ENCODE data around the gene ACSL1.

The ACSL1 gene

DNA sequence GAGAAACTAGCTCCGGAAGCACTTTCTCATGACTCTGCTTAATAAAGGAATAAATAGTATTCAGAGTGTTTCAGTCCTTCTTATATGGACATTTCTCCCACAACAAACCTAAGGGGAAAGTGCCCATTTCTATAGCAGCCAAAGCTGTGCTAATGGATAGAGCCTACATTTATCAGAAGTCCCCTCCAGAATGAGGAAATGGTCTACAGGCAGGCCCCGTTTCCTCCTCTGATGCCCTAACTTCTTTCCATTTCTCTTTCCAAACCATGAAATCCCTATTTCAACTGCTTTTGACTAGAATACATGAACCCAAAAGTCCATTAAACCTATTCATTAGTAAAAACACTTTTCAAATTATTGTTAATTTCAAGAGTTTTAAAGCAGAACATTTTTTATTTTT lies 4.5 kb downstream of the ACSL1 start:
- Histone ChIP-seq H3K36me3 (no peaks in the 10 kb centered on the region), H3K4me3 (ENCODE audit: low read depth, low read length) (no peak overlapping the region), H3K9me3 (ENCODE audit: severe bottlenecking) (no peaks in the 10 kb centered on the region), H3K27me3 (ENCODE audit: insufficient read depth, low read depth, severe bottlenecking) (no peaks in the 10 kb centered on the region), H3K27ac (no peak overlapping the region)
- TF ChIP-seq, protein P1, sequence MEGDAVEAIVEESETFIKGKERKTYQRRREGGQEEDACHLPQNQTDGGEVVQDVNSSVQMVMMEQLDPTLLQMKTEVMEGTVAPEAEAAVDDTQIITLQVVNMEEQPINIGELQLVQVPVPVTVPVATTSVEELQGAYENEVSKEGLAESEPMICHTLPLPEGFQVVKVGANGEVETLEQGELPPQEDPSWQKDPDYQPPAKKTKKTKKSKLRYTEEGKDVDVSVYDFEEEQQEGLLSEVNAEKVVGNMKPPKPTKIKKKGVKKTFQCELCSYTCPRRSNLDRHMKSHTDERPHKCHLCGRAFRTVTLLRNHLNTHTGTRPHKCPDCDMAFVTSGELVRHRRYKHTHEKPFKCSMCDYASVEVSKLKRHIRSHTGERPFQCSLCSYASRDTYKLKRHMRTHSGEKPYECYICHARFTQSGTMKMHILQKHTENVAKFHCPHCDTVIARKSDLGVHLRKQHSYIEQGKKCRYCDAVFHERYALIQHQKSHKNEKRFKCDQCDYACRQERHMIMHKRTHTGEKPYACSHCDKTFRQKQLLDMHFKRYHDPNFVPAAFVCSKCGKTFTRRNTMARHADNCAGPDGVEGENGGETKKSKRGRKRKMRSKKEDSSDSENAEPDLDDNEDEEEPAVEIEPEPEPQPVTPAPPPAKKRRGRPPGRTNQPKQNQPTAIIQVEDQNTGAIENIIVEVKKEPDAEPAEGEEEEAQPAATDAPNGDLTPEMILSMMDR (IDR thresholded peaks at IDR 0.05; ENCODE audit: low read depth, low read length) = no peak
- DNase-seq = no peak

DNA sequence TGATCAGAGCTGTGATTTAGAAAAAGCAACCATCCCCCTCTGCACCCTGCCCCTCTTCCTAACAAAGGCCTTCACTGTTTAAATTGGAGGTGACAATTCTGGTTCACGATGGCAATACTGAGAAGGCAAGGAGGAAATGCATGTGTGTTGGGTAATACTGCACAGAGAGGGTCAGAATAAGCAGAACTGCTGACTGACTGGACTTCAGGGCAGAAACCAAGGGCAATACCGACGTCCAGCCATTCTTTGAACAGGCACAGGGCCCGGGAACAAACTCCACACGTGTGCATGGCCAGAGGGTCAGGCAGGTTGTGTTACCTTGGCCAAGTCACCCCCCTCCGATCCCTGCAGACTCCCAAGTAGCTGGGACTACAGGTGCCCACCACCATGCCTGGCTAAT lies 6.0 kb downstream of the ACSL1 start:
- Histone ChIP-seq H3K27me3 (ENCODE audit: insufficient read depth, low read depth, severe bottlenecking) (no peaks in the 10 kb centered on the region), H3K36me3 (no peaks in the 10 kb centered on the region), H3K27ac (no peak overlapping the region), H3K4me3 (ENCODE audit: low read depth, low read length) (no peak overlapping the region), H3K9me3 (ENCODE audit: severe bottlenecking) (no peaks in the 10 kb centered on the region)
- TF ChIP-seq, protein P1 (IDR thresholded peaks at IDR 0.05; ENCODE audit: low read depth, low read length) = no peak
- no peak for DNase-seq

DNA sequence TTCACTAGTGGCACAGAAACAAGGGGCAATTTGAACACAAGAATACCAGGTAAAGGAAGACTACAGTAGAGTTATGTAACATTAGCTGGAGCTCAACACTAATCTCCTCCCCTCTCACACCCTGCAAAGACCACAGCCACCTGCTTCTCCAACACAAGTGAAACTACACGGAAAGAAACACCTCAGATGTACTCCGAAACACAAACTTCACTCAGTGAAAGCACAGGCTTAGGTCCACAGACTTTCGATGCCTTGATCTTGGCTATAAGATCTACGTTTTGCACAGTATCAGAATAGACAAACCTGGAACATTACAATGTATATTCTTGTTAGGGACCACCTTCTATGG lies 7.6 kb downstream of the ACSL1 start:
- H3K27ac ChIP-seq = no peak overlapping the region
- DNase-seq = no peak
- TF ChIP-seq, protein P1 (IDR thresholded peaks at IDR 0.05; ENCODE audit: low read depth, low read length) = no peak

DNA sequence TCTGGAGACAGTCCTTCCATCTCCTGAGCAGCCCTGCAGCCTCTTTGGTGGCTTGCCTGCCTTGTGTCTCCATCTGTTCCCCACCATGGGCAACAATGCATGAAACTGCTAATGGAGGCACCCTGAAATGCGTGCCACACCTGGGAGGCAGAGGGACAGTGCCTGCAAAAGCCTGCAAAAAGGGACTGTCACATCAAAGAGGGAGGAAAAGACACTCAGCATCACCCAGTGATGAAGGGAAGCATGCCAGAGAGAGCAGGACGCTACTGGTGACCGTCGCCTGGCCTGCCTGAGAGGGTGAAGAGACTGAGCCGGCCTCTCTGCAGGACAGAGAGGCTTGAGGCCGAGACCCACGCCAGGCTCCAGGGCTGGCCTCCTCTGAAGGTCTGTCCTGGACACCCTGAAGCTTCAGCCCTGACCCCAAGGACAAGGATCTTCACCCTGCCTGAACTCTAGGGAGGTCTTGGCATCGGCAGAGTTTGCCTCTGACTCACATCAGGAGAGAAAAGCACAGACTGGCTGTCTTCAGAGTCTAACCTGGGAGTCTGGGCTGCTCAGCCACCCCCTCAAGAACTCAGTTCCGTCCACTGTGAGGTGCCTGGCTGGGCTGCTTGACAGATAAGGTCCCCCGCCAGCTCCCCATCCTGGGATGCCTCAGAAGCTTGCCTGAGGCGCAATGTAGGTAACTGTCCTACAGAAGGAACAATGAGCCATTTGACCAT lies 8.1 kb downstream of the ACSL1 start:
- DNase-seq = no peak
- H3K27ac ChIP-seq = no peak overlapping the region
- TF ChIP-seq, protein P1 (IDR thresholded peaks at IDR 0.05; ENCODE audit: low read depth, low read length) = no peak
- H3K9me3 ChIP-seq (ENCODE audit: severe bottlenecking) = no peaks in the 10 kb centered on the region
- no peaks in the 10 kb centered on the region for H3K36me3 ChIP-seq
- no peak overlapping the region for H3K4me3 ChIP-seq (ENCODE audit: low read depth, low read length)
- H3K27me3 ChIP-seq (ENCODE audit: insufficient read depth, low read depth, severe bottlenecking) = no peaks in the 10 kb centered on the region

More for the DNA sequence above, 7.6 kb downstream of the ACSL1 start:
- no peak overlapping the region for H3K4me3 ChIP-seq (ENCODE audit: low read depth, low read length)
- no peaks in the 10 kb centered on the region for H3K36me3 ChIP-seq
- no peaks in the 10 kb centered on the region for H3K9me3 ChIP-seq (ENCODE audit: severe bottlenecking)
- H3K27me3 ChIP-seq (ENCODE audit: insufficient read depth, low read depth, severe bottlenecking) = no peaks in the 10 kb centered on the region

DNA sequence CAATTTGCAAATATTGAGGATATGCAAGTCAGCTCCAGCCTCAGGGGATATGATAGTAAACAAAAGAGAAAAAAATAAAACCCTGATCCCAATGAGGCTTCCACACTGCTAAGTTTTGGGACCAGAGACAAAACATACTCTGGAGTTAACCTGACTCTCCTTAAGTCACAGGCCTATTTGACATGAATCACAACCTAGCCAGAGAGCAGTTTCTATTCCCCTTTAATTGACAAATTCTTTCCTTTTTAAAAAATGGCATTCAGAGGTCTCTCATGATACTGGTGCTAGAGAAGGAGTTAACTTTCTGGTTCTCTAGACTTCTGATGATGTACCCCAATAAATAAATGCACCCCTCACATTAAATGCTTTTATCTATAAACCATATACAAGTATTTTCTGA lies 8.8 kb downstream of the ACSL1 start:
- DNase-seq = no peak
- Histone ChIP-seq H3K9me3 (ENCODE audit: severe bottlenecking) (no peaks in the 10 kb centered on the region), H3K36me3 (no peaks in the 10 kb centered on the region), H3K27me3 (ENCODE audit: insufficient read depth, low read depth, severe bottlenecking) (no peaks in the 10 kb centered on the region), H3K4me3 (ENCODE audit: low read depth, low read length) (no peak overlapping the region), H3K27ac (no peak overlapping the region)
- TF ChIP-seq, protein P1 (IDR thresholded peaks at IDR 0.05; ENCODE audit: low read depth, low read length) = no peak
